HG03139 (cell line): ENCODE measurements around the gene G3BP2.
A peak's percentile ranks its signal among the peaks of the same experiment; 100 is the strongest.

Experiments used
- ATAC-seq: cut with Tn5 transposase; IDR thresholded peaks from one replicate; pipeline ENCODE4 v1.9.1; 2021; ENCODE audit not compliant: unreplicated experiment

G3BP2 gene

GRCh38 chr4:75643651-75644050 lies 29.6 kb downstream of the G3BP2 start:
- ATAC-seq = no peak

GRCh38 chr4:75639124-75639695 lies 34.0 kb downstream of the G3BP2 start:
- no peak for ATAC-seq

- no peak for ATAC-seq
Observed at GRCh38 chr4:75637827-75638226, 35.4 kb downstream of the G3BP2 start.

GRCh38 chr4:75637176-75637575 lies 36.0 kb downstream of the G3BP2 start:
- no peak for ATAC-seq

GRCh38 chr4:75634951-75635350 lies 38.3 kb downstream of the G3BP2 start:
- no peak for ATAC-seq

GRCh38 chr4:75634281-75634680 lies 38.9 kb downstream of the G3BP2 start:
- ATAC-seq = no peak

- ATAC-seq = no peak
Observed at GRCh38 chr4:75633846-75634245, 39.4 kb downstream of the G3BP2 start.

GRCh38 chr4:75630937-75631329 lies 42.3 kb downstream of the G3BP2 start:
- no peak for ATAC-seq

GRCh38 chr4:75630174-75630936 lies 42.9 kb downstream of the G3BP2 start, which contains the start of gene CDKL2:
Gene CDKL2, minus strand, starts transcription at chr4:75630528. Its CDS starts 4,540 bp downstream, at chr4:75625988.
- ATAC-seq = peak; percentile 100

- no peak for ATAC-seq
Observed at GRCh38 chr4:75629239-75629638, 44.0 kb downstream of the G3BP2 start.

GRCh38 chr4:75623026-75623425 lies 50.2 kb downstream of the G3BP2 start:
- ATAC-seq = no peak

GRCh38 chr4:75621715-75622114 lies 51.5 kb downstream of the G3BP2 start:
- ATAC-seq = no peak

GRCh38 chr4:75612306-75612705 lies 60.9 kb downstream of the G3BP2 start:
- ATAC-seq = no peak

- ATAC-seq = no peak
Observed at GRCh38 chr4:75605928-75606327, 67.3 kb downstream of the G3BP2 start.

- ATAC-seq = no peak
Observed at GRCh38 chr4:75599647-75600046, 73.6 kb downstream of the G3BP2 start.

GRCh38 chr4:75598390-75598789 lies 74.8 kb downstream of the G3BP2 start:
- ATAC-seq = no peak

- ATAC-seq = no peak
Observed at GRCh38 chr4:75596061-75596460, 77.2 kb downstream of the G3BP2 start.

GRCh38 chr4:75593393-75593792 lies 79.8 kb downstream of the G3BP2 start:
- no peak for ATAC-seq
